Measurements from ENCODE around the gene NEURL3.

Gene NEURL3

GRCh38 chr2:96521219-96521618 lies 16.1 kb upstream of the NEURL3 start:
- FAIRE-seq, result no peak
- DNase-seq (ENCODE audit: insufficient read length, low spot score), result no peak
- 0 out of 2 replicates have a peak, but pooled peaks have one; percentile 34 for TF ChIP-seq SPI1 (IDR thresholded peaks at IDR 0.05; ENCODE audit: low read depth, low read length)
- no peak for TF ChIP-seq POU2F2 (IDR thresholded peaks at IDR 0.05; ENCODE audit: low read depth, low read length)

- FAIRE-seq, result no peak
- TF ChIP-seq POLR2A (IDR thresholded peaks at IDR 0.05; ENCODE audit: low read depth, low read length) (no peak), TAF1 (IDR thresholded peaks at IDR 0.05; ENCODE audit: low read depth, low read length) (no peak), POU2F2 (IDR thresholded peaks at IDR 0.05; ENCODE audit: low read depth, low read length) (no peak), SPI1 (IDR thresholded peaks at IDR 0.05; ENCODE audit: low read depth, low read length) (no peak), PAX5 (IDR thresholded peaks at IDR 0.05; ENCODE audit: insufficient read depth, low read length, severe bottlenecking) (no peak)
These were observed 15.5 kb upstream of the NEURL3 start for GRCh38 chr2:96520697-96521096.

GRCh38 chr2:96520231-96520630 lies 15.1 kb upstream of the NEURL3 start:
- TF ChIP-seq PAX5 (IDR thresholded peaks at IDR 0.05; ENCODE audit: insufficient read depth, low read length, severe bottlenecking) (no peak), POU2F2 (IDR thresholded peaks at IDR 0.05; ENCODE audit: low read depth, low read length) (no peak), POLR2A (IDR thresholded peaks at IDR 0.05; ENCODE audit: low read depth, low read length) (no peak), SPI1 (IDR thresholded peaks at IDR 0.05; ENCODE audit: low read depth, low read length) (no peak), POLR2AphosphoS5 (IDR thresholded peaks at IDR 0.05; ENCODE audit: low read depth, low read length) (no peak), TAF1 (IDR thresholded peaks at IDR 0.05; ENCODE audit: low read depth, low read length) (no peak)
- DNase-seq (ENCODE audit: insufficient read length, low spot score) (no peak), FAIRE-seq (no peak)

More at GRCh38 chr2:96520697-96521096, 15.5 kb upstream of the NEURL3 start:
- no peak for DNase-seq (ENCODE audit: insufficient read length, low spot score)

GRCh38 chr2:96517079-96517478 lies 11.9 kb upstream of the NEURL3 start:
- no peak for DNase-seq (ENCODE audit: insufficient read length, low spot score)
- no peak for FAIRE-seq
- no peak for TF ChIP-seq POU2F2 (IDR thresholded peaks at IDR 0.05; ENCODE audit: low read depth, low read length)
- no peak for TF ChIP-seq TAF1 (IDR thresholded peaks at IDR 0.05; ENCODE audit: low read depth, low read length)
- TF ChIP-seq PAX5 (IDR thresholded peaks at IDR 0.05; ENCODE audit: insufficient read depth, low read length, severe bottlenecking), result no peak
- no peak for TF ChIP-seq POLR2AphosphoS5 (IDR thresholded peaks at IDR 0.05; ENCODE audit: low read depth, low read length)
- TF ChIP-seq SPI1 (IDR thresholded peaks at IDR 0.05; ENCODE audit: low read depth, low read length), result no peak
- no peak for TF ChIP-seq POLR2A (IDR thresholded peaks at IDR 0.05; ENCODE audit: low read depth, low read length)

- DNase-seq (ENCODE audit: insufficient read length, low spot score) (no peak), FAIRE-seq (no peak)
- TF ChIP-seq POLR2AphosphoS5 (IDR thresholded peaks at IDR 0.05; ENCODE audit: low read depth, low read length), result no peak
- TF ChIP-seq POLR2A (IDR thresholded peaks at IDR 0.05; ENCODE audit: low read depth, low read length), result no peak
- TF ChIP-seq POU2F2 (IDR thresholded peaks at IDR 0.05; ENCODE audit: low read depth, low read length), result no peak
- TF ChIP-seq PAX5 (IDR thresholded peaks at IDR 0.05; ENCODE audit: insufficient read depth, low read length, severe bottlenecking), result no peak
- no peak for TF ChIP-seq TAF1 (IDR thresholded peaks at IDR 0.05; ENCODE audit: low read depth, low read length)
- no peak for TF ChIP-seq SPI1 (IDR thresholded peaks at IDR 0.05; ENCODE audit: low read depth, low read length)
These were observed 9.4 kb upstream of the NEURL3 start for GRCh38 chr2:96514521-96514920.

GRCh38 chr2:96512341-96512740 lies 7.2 kb upstream of the NEURL3 start:
- no peak for TF ChIP-seq POLR2A (IDR thresholded peaks at IDR 0.05; ENCODE audit: low read depth, low read length)
- FAIRE-seq (no peak), DNase-seq (ENCODE audit: insufficient read length, low spot score) (no peak)

GRCh38 chr2:96511851-96512250 lies 6.7 kb upstream of the NEURL3 start:
- no peak for FAIRE-seq
- no peak for TF ChIP-seq PAX5 (IDR thresholded peaks at IDR 0.05; ENCODE audit: insufficient read depth, low read length, severe bottlenecking)
- TF ChIP-seq POLR2A (IDR thresholded peaks at IDR 0.05; ENCODE audit: low read depth, low read length), result no peak
- TF ChIP-seq SPI1 (IDR thresholded peaks at IDR 0.05; ENCODE audit: low read depth, low read length), result no peak
- TF ChIP-seq TAF1 (IDR thresholded peaks at IDR 0.05; ENCODE audit: low read depth, low read length), result no peak
- no peak for TF ChIP-seq POLR2AphosphoS5 (IDR thresholded peaks at IDR 0.05; ENCODE audit: low read depth, low read length)
- no peak for TF ChIP-seq POU2F2 (IDR thresholded peaks at IDR 0.05; ENCODE audit: low read depth, low read length)

GRCh38 chr2:96510931-96511595 lies 5.9 kb upstream of the NEURL3 start:
- no peak for TF ChIP-seq TAF1 (IDR thresholded peaks at IDR 0.05; ENCODE audit: low read depth, low read length)
- no peak for TF ChIP-seq SPI1 (IDR thresholded peaks at IDR 0.05; ENCODE audit: low read depth, low read length)
- no peak for TF ChIP-seq POLR2AphosphoS5 (IDR thresholded peaks at IDR 0.05; ENCODE audit: low read depth, low read length)
- TF ChIP-seq POLR2A (IDR thresholded peaks at IDR 0.05; ENCODE audit: low read depth, low read length), result no peak
- TF ChIP-seq PAX5 (IDR thresholded peaks at IDR 0.05; ENCODE audit: insufficient read depth, low read length, severe bottlenecking), result no peak
- TF ChIP-seq POU2F2 (IDR thresholded peaks at IDR 0.05; ENCODE audit: low read depth, low read length), result no peak
- FAIRE-seq, result no peak
- DNase-seq (ENCODE audit: insufficient read length, low spot score), result no peak

More at GRCh38 chr2:96511851-96512250, 6.7 kb upstream of the NEURL3 start:
- no peak for DNase-seq (ENCODE audit: insufficient read length, low spot score)

- FAIRE-seq, result no peak
- no peak for DNase-seq (ENCODE audit: insufficient read length, low spot score)
- no peak for TF ChIP-seq TAF1 (IDR thresholded peaks at IDR 0.05; ENCODE audit: low read depth, low read length)
- TF ChIP-seq POLR2AphosphoS5 (IDR thresholded peaks at IDR 0.05; ENCODE audit: low read depth, low read length), result no peak
These were observed 4.7 kb upstream of the NEURL3 start for GRCh38 chr2:96509847-96510230.

GRCh38 chr2:96509114-96509846 lies 4.1 kb upstream of the NEURL3 start:
- TF ChIP-seq POU2F2 (IDR thresholded peaks at IDR 0.05; ENCODE audit: low read depth, low read length) (no peak), POLR2AphosphoS5 (IDR thresholded peaks at IDR 0.05; ENCODE audit: low read depth, low read length) (no peak), SPI1 (IDR thresholded peaks at IDR 0.05; ENCODE audit: low read depth, low read length) (no peak), TAF1 (IDR thresholded peaks at IDR 0.05; ENCODE audit: low read depth, low read length) (no peak), PAX5 (IDR thresholded peaks at IDR 0.05; ENCODE audit: insufficient read depth, low read length, severe bottlenecking) (no peak), POLR2A (IDR thresholded peaks at IDR 0.05; ENCODE audit: low read depth, low read length) (no peak)
- peak; percentile 77 for DNase-seq (ENCODE audit: insufficient read length, low spot score)
- FAIRE-seq, result peak; percentile 92

All from GM12891 (cell line).